ENCODE results near the gene ATAD1.

DNA sequence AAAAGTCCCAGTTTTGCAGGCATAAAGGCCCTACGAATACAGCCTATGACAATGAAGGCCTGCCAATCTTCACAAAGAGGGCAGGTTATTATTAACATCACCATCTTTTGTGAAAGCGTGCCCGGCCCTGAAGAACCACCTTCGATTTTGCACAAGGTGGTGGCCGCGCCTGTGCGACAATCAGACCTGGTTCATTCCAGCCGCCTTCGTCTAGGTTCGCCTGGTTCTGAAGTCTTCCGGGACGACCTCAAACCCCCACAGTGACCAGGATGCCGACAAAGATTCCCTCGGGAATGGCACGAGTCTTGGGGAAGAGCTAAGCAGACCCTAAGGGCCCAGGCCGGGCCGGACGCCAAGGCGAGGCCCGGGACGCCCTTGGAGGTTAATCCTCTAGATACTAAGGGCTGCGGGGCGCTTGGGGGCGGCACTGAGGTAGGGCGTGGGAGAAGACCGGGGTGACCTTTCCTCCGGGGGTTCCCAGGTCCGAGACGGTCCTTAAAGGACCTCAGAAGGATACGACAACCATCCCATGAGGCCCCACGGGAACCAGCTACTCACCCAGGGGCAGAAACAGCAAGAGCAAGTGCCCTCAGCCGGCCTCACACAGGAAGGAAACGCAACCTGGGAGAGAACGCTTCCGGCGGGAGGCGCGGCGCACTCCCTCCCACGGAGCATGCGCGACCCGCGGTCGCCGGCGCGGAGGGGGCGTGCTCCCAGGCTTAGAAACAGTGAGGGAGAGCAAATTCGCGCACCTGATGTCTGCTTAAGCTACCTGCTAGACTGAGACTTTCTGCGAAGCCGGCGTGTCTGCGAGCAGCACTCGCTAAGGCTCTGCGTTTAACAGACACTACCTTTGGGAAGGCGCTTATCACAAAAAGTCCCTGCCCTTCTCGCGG is at the start of gene ATAD1:
- TF ChIP-seq CTCF (conservative IDR thresholded peaks at IDR 0.05 in 1 of 2, IDR thresholded peaks at IDR 0.05 in 1 of 2; ENCODE audit: low read depth in 1 of 2, low read length in 2 of 2): peak; percentile 36 to 43
- no peak for TF ChIP-seq EZH2 (IDR thresholded peaks at IDR 0.05; ENCODE audit: low read length, missing control alignments)

All from fibroblast of lung (primary cell).